Measurements from ENCODE around the gene SRPK2.
"Not testable (repeated sequence)": the region's sequence is repeated elsewhere in the genome, so short reads cannot be mapped to it uniquely, and the experiment has no call there.

Gene SRPK2

GRCh38 chr7:105376908-105377533 is 11.7 kb downstream of the SRPK2 start:
- ATAC-seq (no peak), DNase-seq (no peak)

GRCh38 chr7:105369944-105370343 is 18.8 kb downstream of the SRPK2 start:
- ATAC-seq, result no peak

GRCh38 chr7:105367458-105367857 is 21.3 kb downstream of the SRPK2 start:
- ATAC-seq, result no peak
- no peak for DNase-seq

More at GRCh38 chr7:105369944-105370343, 18.8 kb downstream of the SRPK2 start:
- no peak for DNase-seq

- ATAC-seq, result no peak
- no peak for DNase-seq
These were observed 22.9 kb downstream of the SRPK2 start for GRCh38 chr7:105365541-105366534.

- ATAC-seq, result no peak
- DNase-seq, result no peak
These were observed 24.0 kb downstream of the SRPK2 start for GRCh38 chr7:105364684-105365083.

GRCh38 chr7:105363657-105364056 is 25.1 kb downstream of the SRPK2 start:
- not testable (repeated sequence) for DNase-seq, ATAC-seq

- not testable (repeated sequence) for DNase-seq, ATAC-seq
These were observed 26.0 kb downstream of the SRPK2 start for GRCh38 chr7:105362685-105363084.

- not testable (repeated sequence) for ATAC-seq, DNase-seq
These were observed 26.7 kb downstream of the SRPK2 start for GRCh38 chr7:105361995-105362394.

GRCh38 chr7:105360149-105360548 is 28.6 kb downstream of the SRPK2 start:
- not testable (repeated sequence) for ATAC-seq, DNase-seq

- ATAC-seq, result no peak
- DNase-seq, result no peak
These were observed 33.0 kb downstream of the SRPK2 start for GRCh38 chr7:105355701-105356100.

- DNase-seq, result no peak
- peak; percentile 9 for ATAC-seq
These were observed 34.3 kb downstream of the SRPK2 start for GRCh38 chr7:105354383-105354782.

GRCh38 chr7:105353752-105354328 is 34.9 kb downstream of the SRPK2 start:
- ATAC-seq, result no peak
- DNase-seq, result no peak

- DNase-seq, result no peak
These were observed 35.6 kb downstream of the SRPK2 start for GRCh38 chr7:105352901-105353668.

GRCh38 chr7:105352018-105352612 is 36.6 kb downstream of the SRPK2 start:
- ATAC-seq (peak; percentile 93), DNase-seq (peak; percentile 54)

More at GRCh38 chr7:105352901-105353668, 35.6 kb downstream of the SRPK2 start:
- ATAC-seq, result no peak

GRCh38 chr7:105350906-105351305 is 37.8 kb downstream of the SRPK2 start:
- ATAC-seq (no peak), DNase-seq (no peak)

- DNase-seq, ATAC-seq: not testable (repeated sequence)
These were observed 40.5 kb downstream of the SRPK2 start for GRCh38 chr7:105348177-105348576.

GRCh38 chr7:105346593-105347322 is 42.0 kb downstream of the SRPK2 start:
- ATAC-seq (peak; percentile 36), DNase-seq (no peak)

GRCh38 chr7:105346138-105346537 is 42.6 kb downstream of the SRPK2 start:
- ATAC-seq, result peak; percentile 24
- DNase-seq, result no peak

GRCh38 chr7:105345725-105346124 is 43.0 kb downstream of the SRPK2 start:
- DNase-seq, result no peak
- ATAC-seq, result no peak

- peak; percentile 25 for ATAC-seq
- no peak for DNase-seq
These were observed 43.7 kb downstream of the SRPK2 start for GRCh38 chr7:105345003-105345402.
